Loucy (cell line): ENCODE data around the gene RAD51B.

Source experiments
- CTCF ChIP-seq: fragments of 200-600 bp; sonication (generic); conservative IDR thresholded peaks from 2 replicates; pipeline ENCODE4 v1.5.1; 2014; ENCODE audit warnings: mild to moderate bottlenecking, antibody characterized with exemption, low read length
- EZH2phosphoT487 ChIP-seq: fragments of 200-600 bp; IDR thresholded peaks from 2 replicates; pipeline ENCODE4 v1.6.1; 2018; ENCODE audit warnings: antibody characterized with exemption, mild to moderate bottlenecking, moderate library complexity, borderline replicate concordance

- TF ChIP-seq EZH2phosphoT487 (no peak), CTCF (no peak)
These were observed 566.9 kb downstream of the RAD51B start for GRCh38 chr14:68386446-68386845.
